ENCODE data around the gene MILR1. TPM values are rescaled to one million over a fixed set of nuclear protein-coding genes. Genes with fewer than 3 reads are reported as not detected.

The MILR1 gene
- total RNA-seq, 1 experiment from 2014 or later: 3.8 TPM

DNA sequence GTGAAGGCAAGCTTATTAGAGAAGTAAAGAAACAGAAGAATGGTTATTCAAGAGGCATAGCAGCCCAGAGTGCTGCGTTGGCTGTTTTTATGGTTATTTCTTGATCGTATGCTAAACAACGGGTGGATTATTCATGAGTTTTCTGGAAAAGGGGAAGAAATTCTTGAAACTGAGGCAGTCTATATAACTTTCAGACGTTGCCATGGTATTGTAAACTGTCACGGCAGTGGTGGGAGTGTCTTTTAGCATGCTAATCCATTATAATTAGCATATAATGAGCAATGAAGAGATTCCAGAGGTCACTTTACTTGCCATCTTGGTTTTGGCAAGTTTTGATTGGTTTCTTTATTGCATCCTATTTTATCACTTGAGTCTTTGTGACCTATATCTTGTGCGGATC lies 17.4 kb upstream of the MILR1 start:
- no peak overlapping the region for H3K9ac ChIP-seq (ENCODE audit: low read length)
- no peak overlapping the region for H3K4me2 ChIP-seq (ENCODE audit: low read length)
- no peaks in the 10 kb centered on the region for H3K79me2 ChIP-seq (ENCODE audit: insufficient read depth, low read length)
- no peak overlapping the region for H3K4me3 ChIP-seq (replicated peaks in 1 of 2; ENCODE audit: low read depth in 1 of 2, low read length in 2 of 2)
- no peak overlapping the region for H2AFZ ChIP-seq (ENCODE audit: low read depth, low read length, poor library complexity, severe bottlenecking)
- peaks cover 0 to 6% of the 10 kb centered on the region in 2 experiments; a peak in 1 of 4 replicates for H3K4me1 ChIP-seq (ENCODE audit: control insufficient read depth in 1 of 2, insufficient read depth in 2 of 2, low read length in 2 of 2)
- ChIA-PET POLR2A (no interaction called here), CTCF (interaction anchor here (0.7 to 2.9 kb wide), 3 partner anchors 12 to 60 kb away, joined by 3 to 7 read pairs (median 6); no protein-coding TSS in a partner anchor), RAD21 (ENCODE audit: low non-redundant PET in 1 of 2, low total read pairs in 2 of 2, uncharacterized antibody in 2 of 2, unreplicated experiment in 2 of 2) (no interaction called here)
- DNase-seq (ENCODE audit: low read depth, low spot score): no peak
- BruUV-seq (replicated peaks): no TSS peak
- no peaks in the 10 kb centered on the region for H3K27me3 ChIP-seq (ENCODE audit: insufficient read depth, low read length)
- no peaks in the 10 kb centered on the region for H3K9me2 ChIP-seq (ENCODE audit: insufficient read depth)
- intact Hi-C loops (cut with micrococcal nuclease): no loop called here
- H3K9me3 ChIP-seq (ENCODE audit: control insufficient read depth in 1 of 2, insufficient read depth in 1 of 2, low read depth in 1 of 2, low read length in 2 of 2): peaks cover 0 to 3% of the 10 kb centered on the region in 2 experiments; a peak in 1 of 4 replicates
- H4K20me1 ChIP-seq (ENCODE audit: insufficient read depth): no peaks in the 10 kb centered on the region
- TF ChIP-seq ELF1 (IDR thresholded peaks at IDR 0.05; ENCODE audit: borderline replicate concordance, low read depth): no peak
- TF ChIP-seq JUND (IDR thresholded peaks at IDR 0.05): no peak
- TF ChIP-seq, protein P1, sequence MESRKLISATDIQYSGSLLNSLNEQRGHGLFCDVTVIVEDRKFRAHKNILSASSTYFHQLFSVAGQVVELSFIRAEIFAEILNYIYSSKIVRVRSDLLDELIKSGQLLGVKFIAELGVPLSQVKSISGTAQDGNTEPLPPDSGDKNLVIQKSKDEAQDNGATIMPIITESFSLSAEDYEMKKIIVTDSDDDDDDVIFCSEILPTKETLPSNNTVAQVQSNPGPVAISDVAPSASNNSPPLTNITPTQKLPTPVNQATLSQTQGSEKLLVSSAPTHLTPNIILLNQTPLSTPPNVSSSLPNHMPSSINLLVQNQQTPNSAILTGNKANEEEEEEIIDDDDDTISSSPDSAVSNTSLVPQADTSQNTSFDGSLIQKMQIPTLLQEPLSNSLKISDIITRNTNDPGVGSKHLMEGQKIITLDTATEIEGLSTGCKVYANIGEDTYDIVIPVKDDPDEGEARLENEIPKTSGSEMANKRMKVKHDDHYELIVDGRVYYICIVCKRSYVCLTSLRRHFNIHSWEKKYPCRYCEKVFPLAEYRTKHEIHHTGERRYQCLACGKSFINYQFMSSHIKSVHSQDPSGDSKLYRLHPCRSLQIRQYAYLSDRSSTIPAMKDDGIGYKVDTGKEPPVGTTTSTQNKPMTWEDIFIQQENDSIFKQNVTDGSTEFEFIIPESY (IDR thresholded peaks at IDR 0.05; ENCODE audit: extremely low read depth, insufficient replicate concordance, low read length): no peak
- no peak for TF ChIP-seq CEBPB (IDR thresholded peaks at IDR 0.05; ENCODE audit: low read depth)
- TF ChIP-seq SRF (IDR thresholded peaks at IDR 0.05; ENCODE audit: low read depth): no peak
- TF ChIP-seq, protein P2, sequence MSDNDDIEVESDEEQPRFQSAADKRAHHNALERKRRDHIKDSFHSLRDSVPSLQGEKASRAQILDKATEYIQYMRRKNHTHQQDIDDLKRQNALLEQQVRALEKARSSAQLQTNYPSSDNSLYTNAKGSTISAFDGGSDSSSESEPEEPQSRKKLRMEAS (IDR thresholded peaks at IDR 0.05): no peak
- TF ChIP-seq, protein P3, sequence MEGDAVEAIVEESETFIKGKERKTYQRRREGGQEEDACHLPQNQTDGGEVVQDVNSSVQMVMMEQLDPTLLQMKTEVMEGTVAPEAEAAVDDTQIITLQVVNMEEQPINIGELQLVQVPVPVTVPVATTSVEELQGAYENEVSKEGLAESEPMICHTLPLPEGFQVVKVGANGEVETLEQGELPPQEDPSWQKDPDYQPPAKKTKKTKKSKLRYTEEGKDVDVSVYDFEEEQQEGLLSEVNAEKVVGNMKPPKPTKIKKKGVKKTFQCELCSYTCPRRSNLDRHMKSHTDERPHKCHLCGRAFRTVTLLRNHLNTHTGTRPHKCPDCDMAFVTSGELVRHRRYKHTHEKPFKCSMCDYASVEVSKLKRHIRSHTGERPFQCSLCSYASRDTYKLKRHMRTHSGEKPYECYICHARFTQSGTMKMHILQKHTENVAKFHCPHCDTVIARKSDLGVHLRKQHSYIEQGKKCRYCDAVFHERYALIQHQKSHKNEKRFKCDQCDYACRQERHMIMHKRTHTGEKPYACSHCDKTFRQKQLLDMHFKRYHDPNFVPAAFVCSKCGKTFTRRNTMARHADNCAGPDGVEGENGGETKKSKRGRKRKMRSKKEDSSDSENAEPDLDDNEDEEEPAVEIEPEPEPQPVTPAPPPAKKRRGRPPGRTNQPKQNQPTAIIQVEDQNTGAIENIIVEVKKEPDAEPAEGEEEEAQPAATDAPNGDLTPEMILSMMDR (IDR thresholded peaks at IDR 0.05 in 2 of 3, conservative IDR thresholded peaks at IDR 0.05 in 1 of 3; ENCODE audit: borderline replicate concordance in 1 of 3, insufficient read depth in 1 of 3, low read depth in 2 of 3, low read length in 2 of 3): no peak
- TF ChIP-seq POLR2A (IDR thresholded peaks at IDR 0.05; ENCODE audit: borderline replicate concordance, extremely low read depth, insufficient read depth, insufficient read length): no peak
- no peak for TF ChIP-seq FOSL1 (IDR thresholded peaks at IDR 0.05; ENCODE audit: low read depth)
- no peak for TF ChIP-seq POLR2AphosphoS5 (IDR thresholded peaks at IDR 0.05; ENCODE audit: low read depth, low read length)
- TF ChIP-seq EGR1 (IDR thresholded peaks at IDR 0.05; ENCODE audit: low read depth): no peak
- TF ChIP-seq EZH2 (IDR thresholded peaks at IDR 0.05): no peak
- ATAC-seq: no peak
- no peaks in the 10 kb centered on the region for H3K36me3 ChIP-seq (ENCODE audit: control insufficient read depth in 1 of 2, insufficient read depth in 2 of 2, low read length in 2 of 2)
- no peak overlapping the region for H3K27ac ChIP-seq (ENCODE audit: low read depth, low read length)

All from HCT116 (cell line).